Cardiac muscle cell (in vitro differentiated cells and primary cell): Measurements from ENCODE around the gene PJA2. TPM values are rescaled to one million over a fixed set of nuclear protein-coding genes. Genes with fewer than 3 reads are reported as not detected.
"Not testable (repeated sequence)": the region's sequence is repeated elsewhere in the genome, so short reads cannot be mapped to it uniquely, and the experiment has no call there.

ENCODE experiments used
- DNase-seq, 2 donors: peaks; one replicate each; pipeline versions ENCODE4 v3.0.0 to v3.0.0-alpha.2; 2010 to 2017; ENCODE audit warnings: low read depth in 1 of 2, low spot score in 1 of 2
- H3K27ac ChIP-seq: fragments of 200-600 bp; sonication (generic); 2 replicates; pipeline ENCODE4 v1.5.1; 2016
- H3K27me3 ChIP-seq: fragments of 200-600 bp; sonication (generic); 2 replicates; pipeline ENCODE4 v1.6.0; 2016; ENCODE audit warnings: control low read depth
- H3K36me3 ChIP-seq: fragments of 200-600 bp; sonication (generic); 2 replicates; pipeline ENCODE4 v1.5.1; 2016; ENCODE audit warnings: control low read depth
- H3K4me1 ChIP-seq: fragments of 200-600 bp; sonication (generic); 2 replicates; pipeline ENCODE4 v1.8.1; 2017; ENCODE audit warnings: low read depth, mild to moderate bottlenecking, mixed run types
- H3K4me3 ChIP-seq: fragments of 200-600 bp; sonication (generic); 2 replicates; pipeline ENCODE4 v1.5.1; 2016; ENCODE audit warnings: mild to moderate bottlenecking
- H3K9me3 ChIP-seq: fragments of 200-600 bp; sonication (generic); 2 replicates; pipeline ENCODE4 v1.5.1; 2017; ENCODE audit warnings: low read depth, mild to moderate bottlenecking, control low read depth
- polyA plus RNA-seq: library from polyadenylated mRNA; unstranded; fragments of >200 nt; fragmentation: Nextera tagmentation; extraction: Ambion mirVana; gene quantifications from 2 replicates; pipeline ENCODE4 v1.2.1, GENCODE V29; 2016
- total RNA-seq: library from RNA; depleted of rRNA; stranded (reverse); fragments of >200 nt; gene quantifications from 2 replicates; pipeline ENCODE4 v1.2.3, GENCODE V29; 2016
- TF ChIP-seq, protein P1 (sequence below): IDR thresholded peaks from 2 replicates; pipeline ENCODE4 v1.5.1; 2012; ENCODE audit warnings: low read depth, mild to moderate bottlenecking, low read length

Gene PJA2
- total and polyA plus RNA-seq, 2 experiments from 2014 or later, result 71.8 to 73.6 TPM

DNA sequence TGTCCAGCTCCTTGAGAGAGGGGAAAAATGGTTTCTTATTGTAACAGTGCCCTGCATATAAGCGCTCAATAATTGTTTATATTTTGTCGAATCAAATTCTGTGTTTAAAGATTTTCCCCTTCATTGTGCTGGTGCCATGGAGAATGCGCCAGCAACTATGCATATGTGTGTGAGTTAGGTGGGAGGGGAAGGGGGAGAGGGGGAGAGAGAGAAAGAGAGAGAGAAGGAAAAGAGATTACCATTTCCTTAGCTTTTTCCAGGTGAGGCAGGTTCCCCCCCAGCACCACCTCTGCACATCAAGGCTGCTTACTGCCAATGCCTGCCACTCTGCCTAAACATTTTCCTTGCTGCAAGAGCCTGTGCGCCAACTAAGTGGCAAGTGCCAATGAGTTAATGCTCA, 111.0 kb downstream of the PJA2 start:
- H3K36me3 ChIP-seq, result no peaks in the 10 kb centered on the region
- H3K27ac ChIP-seq, result no peak overlapping the region
- H3K4me1 ChIP-seq, result no peaks in the 10 kb centered on the region
- DNase-seq, result no peak
- no peaks in the 10 kb centered on the region for H3K27me3 ChIP-seq
- H3K4me3 ChIP-seq, result no peak overlapping the region
- TF ChIP-seq, protein P1, sequence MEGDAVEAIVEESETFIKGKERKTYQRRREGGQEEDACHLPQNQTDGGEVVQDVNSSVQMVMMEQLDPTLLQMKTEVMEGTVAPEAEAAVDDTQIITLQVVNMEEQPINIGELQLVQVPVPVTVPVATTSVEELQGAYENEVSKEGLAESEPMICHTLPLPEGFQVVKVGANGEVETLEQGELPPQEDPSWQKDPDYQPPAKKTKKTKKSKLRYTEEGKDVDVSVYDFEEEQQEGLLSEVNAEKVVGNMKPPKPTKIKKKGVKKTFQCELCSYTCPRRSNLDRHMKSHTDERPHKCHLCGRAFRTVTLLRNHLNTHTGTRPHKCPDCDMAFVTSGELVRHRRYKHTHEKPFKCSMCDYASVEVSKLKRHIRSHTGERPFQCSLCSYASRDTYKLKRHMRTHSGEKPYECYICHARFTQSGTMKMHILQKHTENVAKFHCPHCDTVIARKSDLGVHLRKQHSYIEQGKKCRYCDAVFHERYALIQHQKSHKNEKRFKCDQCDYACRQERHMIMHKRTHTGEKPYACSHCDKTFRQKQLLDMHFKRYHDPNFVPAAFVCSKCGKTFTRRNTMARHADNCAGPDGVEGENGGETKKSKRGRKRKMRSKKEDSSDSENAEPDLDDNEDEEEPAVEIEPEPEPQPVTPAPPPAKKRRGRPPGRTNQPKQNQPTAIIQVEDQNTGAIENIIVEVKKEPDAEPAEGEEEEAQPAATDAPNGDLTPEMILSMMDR, result no peak
- H3K9me3 ChIP-seq, result no peaks in the 10 kb centered on the region

DNA sequence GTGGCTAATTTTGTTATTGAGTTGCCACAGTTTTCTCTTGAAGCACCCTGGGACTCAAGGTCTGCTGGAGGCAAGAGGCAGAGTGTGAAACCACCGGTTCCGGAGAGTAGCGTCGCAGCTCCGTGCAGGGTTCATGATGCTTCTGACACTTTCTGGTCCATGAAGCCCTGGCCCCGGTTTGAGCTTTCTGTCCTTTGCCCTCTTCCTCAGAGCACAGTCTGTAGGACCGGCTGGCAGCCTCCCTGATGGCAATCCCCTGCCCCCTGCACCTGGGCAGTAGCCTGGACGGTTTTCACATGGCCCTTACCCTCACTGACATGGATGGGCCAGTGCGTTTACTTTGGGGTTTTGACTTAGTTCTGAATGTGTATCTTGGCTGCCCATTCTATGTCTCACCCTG, 111.9 kb downstream of the PJA2 start:
- Histone ChIP-seq H3K36me3 (no peaks in the 10 kb centered on the region), H3K4me1 (no peaks in the 10 kb centered on the region), H3K27ac (no peak overlapping the region), H3K27me3 (no peaks in the 10 kb centered on the region), H3K9me3 (no peaks in the 10 kb centered on the region), H3K4me3 (no peak overlapping the region)
- TF ChIP-seq, protein P1, result no peak
- DNase-seq, result no peak

DNA sequence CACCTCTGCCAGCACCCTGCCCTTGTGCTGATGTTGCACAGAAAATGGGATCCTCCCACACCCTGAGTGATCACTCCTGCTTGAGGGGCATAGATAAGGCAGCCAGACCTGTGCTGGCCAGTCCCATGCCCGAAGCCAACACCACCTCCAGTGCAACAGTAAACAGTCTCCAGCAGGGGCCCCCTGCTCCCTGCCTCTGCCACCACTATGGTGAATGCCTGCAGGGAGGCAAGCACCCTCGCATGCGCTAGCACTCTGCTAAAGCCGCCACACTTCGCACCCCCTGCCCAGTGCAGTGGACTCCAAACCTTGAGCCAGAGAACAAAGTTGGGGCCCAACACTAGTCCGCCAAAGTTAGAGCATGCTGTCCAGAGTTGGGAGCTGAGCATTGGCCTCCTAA, 118.7 kb downstream of the PJA2 start:
- no peaks in the 10 kb centered on the region for H3K27me3 ChIP-seq
- no peaks in the 10 kb centered on the region for H3K9me3 ChIP-seq
- DNase-seq, result no peak
- no peak overlapping the region for H3K4me3 ChIP-seq
- H3K36me3 ChIP-seq, result no peaks in the 10 kb centered on the region
- TF ChIP-seq, protein P1, result no peak
- H3K27ac ChIP-seq, result no peak overlapping the region
- H3K4me1 ChIP-seq, result no peaks in the 10 kb centered on the region

DNA sequence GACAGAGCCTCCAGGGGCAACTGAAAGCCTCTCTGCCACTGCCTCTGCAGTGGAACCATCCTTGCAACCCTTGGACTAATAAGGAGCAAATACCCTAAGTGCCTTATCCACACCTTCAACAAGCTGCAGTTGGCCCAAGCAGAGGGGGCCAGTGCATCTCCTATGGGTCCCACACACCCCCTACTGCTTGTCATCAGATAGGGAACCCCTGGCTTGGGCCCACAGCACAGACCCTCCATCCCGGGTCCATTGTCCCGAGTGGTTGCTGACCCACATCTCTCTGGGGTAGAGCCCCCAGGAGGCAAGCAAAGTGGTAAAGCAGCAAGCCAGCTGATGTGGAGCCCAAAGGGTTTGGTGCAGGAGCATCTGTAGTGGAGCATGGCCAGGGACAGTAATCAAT, 119.5 kb downstream of the PJA2 start:
- Histone ChIP-seq H3K27me3 (no peaks in the 10 kb centered on the region), H3K9me3 (no peaks in the 10 kb centered on the region), H3K4me1 (no peaks in the 10 kb centered on the region), H3K36me3 (no peaks in the 10 kb centered on the region), H3K4me3 (no peak overlapping the region), H3K27ac (no peak overlapping the region)
- TF ChIP-seq, protein P1, result no peak
- no peak for DNase-seq

DNA sequence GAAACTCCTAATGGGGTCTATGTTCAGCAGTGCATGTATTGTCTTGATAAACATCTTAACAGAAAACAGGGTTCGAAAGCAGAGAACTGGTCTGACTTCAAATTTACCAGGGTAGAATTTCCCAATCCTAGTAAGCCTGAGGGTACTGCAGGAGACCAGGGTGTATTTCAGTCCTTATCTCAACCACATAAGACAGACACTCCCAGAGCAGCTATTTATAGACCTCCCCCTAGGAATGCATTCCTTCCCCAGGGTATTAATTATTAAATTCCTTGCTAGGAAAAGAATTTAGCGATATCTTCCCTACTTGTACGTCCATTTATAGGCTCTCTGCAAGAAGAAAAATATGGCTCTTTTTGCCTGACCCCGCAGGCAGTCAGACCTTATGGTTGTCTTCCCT, 123.1 kb downstream of the PJA2 start:
- not testable (repeated sequence) for H3K36me3 ChIP-seq, H3K9me3 ChIP-seq, H3K4me3 ChIP-seq, H3K4me1 ChIP-seq, DNase-seq, H3K27ac ChIP-seq, H3K27me3 ChIP-seq
